T-helper 1 cell (primary cell): ENCODE results near the gene ACAD10.

Experiments used
- DNase-seq, 5 donors: peaks; one replicate each; pipeline ENCODE4 v3.0.0-alpha.2; 2012 to 2020

The ACAD10 gene

DNA sequence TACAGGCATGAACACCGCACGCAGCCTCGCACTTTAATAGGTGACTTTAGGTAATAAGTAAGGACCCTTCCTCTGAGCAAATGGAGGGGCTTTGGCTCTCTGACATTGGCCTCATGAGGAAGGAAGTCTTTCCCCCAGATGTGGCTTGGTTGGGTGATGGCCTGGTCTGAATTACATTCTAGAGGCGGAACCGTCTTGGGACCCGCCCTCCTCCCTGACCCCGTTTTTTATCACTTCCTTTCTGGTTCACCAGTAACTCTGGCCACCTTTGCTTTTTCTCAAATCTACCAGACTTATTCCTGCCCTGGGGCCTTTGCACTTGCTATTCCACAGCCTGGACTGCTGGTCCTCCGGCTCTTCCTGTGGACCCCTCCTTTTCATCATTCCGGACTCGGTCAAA, 94.3 kb downstream of the ACAD10 start:
- DNase-seq: no peak

DNA sequence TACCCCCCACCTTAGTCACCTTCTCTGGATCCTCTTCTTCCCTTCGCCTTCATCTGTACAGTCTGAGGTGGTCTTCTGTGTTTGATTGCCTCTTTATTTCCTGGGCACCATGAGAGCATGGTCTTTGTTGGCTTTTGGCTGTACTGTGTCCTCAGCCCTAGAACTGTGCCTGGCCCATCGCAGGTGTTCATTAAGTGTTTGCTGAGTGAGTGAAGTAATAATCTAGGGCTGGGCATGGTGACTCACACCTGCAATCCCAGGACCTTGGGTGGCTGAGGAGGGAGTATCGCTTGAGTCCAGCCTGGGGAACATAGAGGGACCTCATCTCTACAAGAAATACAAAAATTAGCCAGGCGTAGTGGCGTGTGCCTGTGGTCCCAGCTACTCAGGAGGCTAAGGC, 94.8 kb downstream of the ACAD10 start:
- DNase-seq: no peak

- no peak for DNase-seq
Observed at GRCh38 chr12:111781085-111781658, 95.3 kb downstream of the ACAD10 start.

GRCh38 chr12:111783046-111783445, 97.2 kb downstream of the ACAD10 start:
- no peak for DNase-seq

- DNase-seq: no peak
Observed at GRCh38 chr12:111784953-111785352, 99.1 kb downstream of the ACAD10 start.

DNA sequence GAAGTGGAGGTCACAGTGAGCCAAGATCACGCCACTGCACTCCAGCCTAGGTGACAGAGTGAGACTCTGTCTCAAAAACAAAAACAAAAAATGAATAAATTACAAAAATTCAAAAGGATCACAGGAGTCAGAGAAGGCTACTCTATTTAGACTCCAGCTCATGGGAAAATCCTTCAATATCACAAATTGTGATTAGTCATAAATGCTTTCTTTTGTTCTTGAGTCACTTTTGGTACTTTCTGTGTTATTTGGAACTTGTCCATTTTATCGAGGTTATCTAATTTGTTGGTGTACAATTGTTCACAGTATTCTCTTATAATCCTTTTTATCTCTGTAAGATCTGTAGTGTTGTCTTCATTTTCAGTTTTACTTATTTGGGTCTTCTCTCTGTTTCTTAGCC, 99.8 kb downstream of the ACAD10 start:
- DNase-seq: no peak

GRCh38 chr12:111788178-111788654, 102.4 kb downstream of the ACAD10 start:
- DNase-seq: no peak

DNA sequence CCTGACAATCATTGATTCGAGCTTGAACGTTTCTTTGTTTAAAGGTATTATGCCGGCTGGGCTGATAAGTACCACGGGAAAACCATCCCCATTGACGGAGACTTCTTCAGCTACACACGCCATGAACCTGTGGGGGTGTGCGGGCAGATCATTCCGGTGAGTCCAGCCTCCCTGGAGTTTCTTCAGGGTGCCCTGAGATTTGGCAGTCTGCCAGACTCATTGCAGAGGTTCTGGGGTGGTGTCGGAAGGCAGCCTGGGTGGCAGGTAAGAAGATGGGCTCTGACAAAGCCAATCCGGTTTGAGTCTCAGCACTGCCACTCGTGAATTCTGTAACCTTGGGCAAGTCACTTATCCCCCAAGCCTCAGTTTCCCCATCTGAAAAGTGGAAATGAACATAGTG, 103.9 kb downstream of the ACAD10 start:
- no peak for DNase-seq

DNA sequence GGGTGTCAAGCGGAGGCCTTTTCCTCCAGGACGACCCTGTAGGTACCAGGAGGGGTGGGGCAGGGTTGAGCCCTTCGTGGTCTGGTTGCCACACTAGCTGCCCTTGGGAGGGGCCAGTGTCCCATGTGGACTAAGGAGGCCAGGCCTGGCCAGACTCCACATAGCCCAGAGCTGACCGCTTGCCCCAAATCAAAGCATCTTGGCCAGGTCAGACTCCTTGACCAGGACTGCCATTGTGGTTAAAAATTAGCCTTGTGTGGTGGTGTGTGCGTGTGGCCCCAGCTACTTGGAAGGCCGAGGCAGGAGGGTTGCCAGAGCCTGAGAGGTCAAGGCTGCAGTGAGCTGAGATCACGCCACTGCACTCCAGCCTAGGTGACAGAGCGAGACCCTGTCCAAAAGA, 105.7 kb downstream of the ACAD10 start:
- DNase-seq: no peak

DNA sequence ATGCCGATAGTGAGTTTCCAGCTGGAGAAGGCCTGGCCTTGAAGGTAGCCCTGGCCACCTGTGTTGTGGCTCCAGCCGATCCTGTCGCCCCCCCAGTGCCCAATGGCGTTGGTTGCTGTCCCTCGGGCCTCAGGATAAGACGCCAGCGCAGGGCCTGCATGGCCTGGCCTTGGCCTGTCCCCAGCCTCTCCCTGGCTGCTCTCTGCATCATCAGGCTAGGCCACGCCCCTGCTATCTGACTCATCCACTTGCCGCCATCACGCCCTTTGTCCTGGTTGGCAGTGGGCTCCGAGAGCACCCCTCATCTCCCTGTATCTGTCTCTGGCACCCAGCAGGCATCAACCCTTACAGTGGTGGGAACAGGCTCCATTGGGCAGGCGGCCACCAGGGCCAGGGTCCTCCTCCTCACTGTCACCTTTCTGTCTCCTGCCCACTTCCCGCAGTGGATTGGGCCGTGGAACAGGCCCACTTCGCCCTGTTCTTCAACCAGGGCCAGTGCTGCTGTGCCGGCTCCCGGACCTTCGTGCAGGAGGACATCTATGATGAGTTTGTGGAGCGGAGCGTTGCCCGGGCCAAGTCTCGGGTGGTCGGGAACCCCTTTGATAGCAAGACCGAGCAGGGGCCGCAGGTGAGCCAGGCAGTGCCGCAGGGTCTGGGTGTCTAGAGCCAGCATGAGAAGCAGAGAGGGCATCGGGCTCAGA, 106.5 kb downstream of the ACAD10 start:
- DNase-seq: no peak

- DNase-seq: no peak
Observed at GRCh38 chr12:111792856-111793235, 107.0 kb downstream of the ACAD10 start.

DNA sequence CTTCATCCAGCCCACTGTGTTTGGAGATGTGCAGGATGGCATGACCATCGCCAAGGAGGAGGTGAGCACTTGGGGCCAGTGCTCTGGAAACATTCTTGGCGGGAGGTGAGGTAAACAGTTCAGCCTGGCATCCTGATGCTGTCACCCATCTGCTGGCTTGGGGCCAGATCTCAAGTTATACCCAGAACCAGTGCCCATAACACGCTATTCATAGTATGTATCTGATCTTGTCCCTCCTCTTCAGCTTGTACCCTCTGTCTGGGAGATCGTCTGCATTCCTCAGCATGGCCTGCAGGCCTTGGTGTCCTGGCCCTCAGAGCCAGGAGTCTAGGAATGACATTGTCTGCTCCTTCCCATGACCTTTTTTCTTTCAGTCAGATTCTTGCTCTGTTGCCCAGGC, 112.3 kb downstream of the ACAD10 start:
- no peak for DNase-seq

- DNase-seq: no peak
Observed at GRCh38 chr12:111799758-111800157, 113.9 kb downstream of the ACAD10 start.

DNA sequence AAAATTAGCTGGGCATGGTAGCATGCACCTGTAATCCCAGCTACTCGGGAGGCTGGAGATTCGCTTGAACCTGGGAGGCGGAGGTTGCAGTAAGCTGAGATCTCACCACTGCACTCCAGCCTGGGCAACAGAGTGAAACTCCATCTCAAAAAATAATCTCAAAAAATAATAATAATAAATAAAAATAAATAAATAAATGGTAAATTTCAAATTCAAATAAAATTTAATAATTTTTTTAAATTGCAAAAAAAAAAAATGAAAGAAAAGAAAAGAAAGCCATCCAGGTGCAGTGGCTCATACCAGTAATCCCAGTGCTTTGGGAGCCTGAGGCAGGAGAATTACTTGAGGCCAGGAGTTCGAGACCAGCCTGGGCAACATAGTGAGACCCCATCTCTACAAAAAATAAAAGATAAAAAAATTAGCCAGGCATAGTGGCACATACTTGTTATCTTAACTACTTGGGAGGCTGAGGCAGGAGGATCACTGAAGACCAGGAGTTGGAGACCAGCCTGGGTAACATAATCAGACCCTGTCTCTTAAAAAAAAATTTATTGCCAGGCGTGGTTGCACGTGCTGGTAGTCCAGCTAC, 117.3 kb downstream of the ACAD10 start:
- no peak for DNase-seq

DNA sequence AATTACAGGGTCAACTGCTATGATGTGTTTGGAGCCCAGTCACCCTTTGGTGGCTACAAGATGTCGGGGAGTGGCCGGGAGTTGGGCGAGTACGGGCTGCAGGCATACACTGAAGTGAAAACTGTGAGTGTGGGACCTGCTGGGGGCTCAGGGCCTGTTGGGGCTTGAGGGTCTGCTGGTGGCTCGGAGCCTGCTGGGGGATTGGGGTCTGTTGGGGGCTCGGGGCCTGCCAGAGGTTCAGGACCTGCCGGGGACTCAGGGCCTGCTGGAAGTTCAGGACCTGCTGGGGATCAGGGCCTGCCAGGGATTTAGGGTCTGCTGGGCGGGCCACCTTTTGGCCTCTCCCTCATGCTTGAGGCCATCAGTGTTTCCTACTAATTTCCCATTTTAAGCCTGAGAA, 118.0 kb downstream of the ACAD10 start:
- DNase-seq: no peak

DNA sequence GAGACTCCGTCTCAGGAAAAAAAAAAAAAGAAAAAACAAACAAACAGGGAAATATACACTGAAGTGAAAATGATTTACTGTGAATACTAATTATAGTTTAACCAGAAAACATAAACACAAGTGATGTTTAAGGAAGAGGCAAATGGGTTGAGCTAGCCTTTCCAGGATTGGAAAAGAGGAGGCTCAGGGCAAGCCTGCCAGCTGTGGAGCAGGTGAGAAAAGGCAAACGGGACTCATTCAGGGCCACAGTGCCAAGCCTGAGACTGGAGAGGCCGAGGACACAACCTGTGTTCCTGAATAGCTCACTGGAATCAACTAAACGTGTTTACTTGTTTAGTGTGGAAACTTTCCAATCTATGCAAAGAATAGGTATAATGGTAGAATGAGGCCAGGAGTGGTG, 120.5 kb downstream of the ACAD10 start:
- DNase-seq: no peak
